ENCODE measurements around the gene PCDH20.
"Not testable (repeated sequence)": the region's sequence is repeated elsewhere in the genome, so short reads cannot be mapped to it uniquely, and the experiment has no call there.

PCDH20 gene

GRCh38 chr13:61415749-61416148, at the start of gene PCDH20:
Gene PCDH20 (minus strand): TSS chr13:61415849. CDS start chr13:61415158, 691 bp downstream.
- DNase-seq: no peak

GRCh38 chr13:61463024-61463423, 47.4 kb upstream of the PCDH20 start:
- no peak for DNase-seq

- DNase-seq: no peak
Observed at GRCh38 chr13:61453121-61453520, 37.5 kb upstream of the PCDH20 start.

- DNase-seq: no peak
Observed at GRCh38 chr13:61432029-61432428, 16.4 kb upstream of the PCDH20 start.

- DNase-seq: no peak
Observed at GRCh38 chr13:61423915-61424314, 8.3 kb upstream of the PCDH20 start.

- DNase-seq: no peak
Observed at GRCh38 chr13:61417086-61417570, 1.5 kb upstream of the PCDH20 start.

- no peak for DNase-seq
Observed at GRCh38 chr13:61415058-61415721, 459 bp downstream of the PCDH20 start.

- no peak for DNase-seq
Observed at GRCh38 chr13:61414686-61415057, 977 bp downstream of the PCDH20 start.

- no peak for DNase-seq
Observed at GRCh38 chr13:61413572-61414535, 1.8 kb downstream of the PCDH20 start.

- DNase-seq: no peak
Observed at GRCh38 chr13:61410669-61411297, 4.9 kb downstream of the PCDH20 start.

- no peak for DNase-seq
Observed at GRCh38 chr13:61410266-61410665, 5.4 kb downstream of the PCDH20 start.

GRCh38 chr13:61408571-61408970, 7.1 kb downstream of the PCDH20 start:
- DNase-seq: no peak

- DNase-seq: no peak
Observed at GRCh38 chr13:61406275-61406674, 9.4 kb downstream of the PCDH20 start.

GRCh38 chr13:61396121-61396520, 19.5 kb downstream of the PCDH20 start:
- DNase-seq: no peak

GRCh38 chr13:61391426-61391825, 24.2 kb downstream of the PCDH20 start:
- no peak for DNase-seq

- no peak for DNase-seq
Observed at GRCh38 chr13:61387694-61388093, 28.0 kb downstream of the PCDH20 start.

GRCh38 chr13:61383111-61383510, 32.5 kb downstream of the PCDH20 start:
- no peak for DNase-seq

GRCh38 chr13:61370520-61370919, 45.1 kb downstream of the PCDH20 start:
- DNase-seq: no peak

GRCh38 chr13:61364690-61365089, 51.0 kb downstream of the PCDH20 start:
- not testable (repeated sequence) for DNase-seq

- no peak for DNase-seq
Observed at GRCh38 chr13:61362522-61362921, 53.1 kb downstream of the PCDH20 start.

All from stimulated activated CD4-positive, alpha-beta T cell treated with anti-CD3 and anti-CD28 coated beads, Interleukin-4, amount 100 ng/mL, for 24 hours (primary cell).